Mesothelial cell of epicardium (in vitro differentiated cells): Measurements from ENCODE around the gene GALP. TPM values are rescaled to one million over a fixed set of nuclear protein-coding genes. Genes with fewer than 3 reads are reported as not detected.

ENCODE experiments used
- DNase-seq, 2 experiments: peaks; one replicate each; pipeline ENCODE4 v3.0.0; 2021; ENCODE audit warnings: low spot score in 2 of 2; ENCODE audit not compliant: unreplicated experiment in 2 of 2
- H3K27ac Mint-ChIP-seq: 2 replicates; pipeline ENCODE4 v1.8.0; 2021; ENCODE audit warnings: mixed read lengths
- H3K27me3 Mint-ChIP-seq: 2 replicates; pipeline ENCODE4 v1.8.0; 2021; ENCODE audit warnings: low read depth, mixed read lengths
- H3K36me3 Mint-ChIP-seq: 2 replicates; pipeline ENCODE4 v1.8.0; 2021; ENCODE audit warnings: mixed read lengths
- H3K4me1 Mint-ChIP-seq: 2 replicates; pipeline ENCODE4 v1.8.0; 2021; ENCODE audit warnings: mixed read lengths
- H3K4me3 Mint-ChIP-seq: 2 replicates; pipeline ENCODE4 v1.8.0; 2021; ENCODE audit warnings: mild to moderate bottlenecking, moderate library complexity, mixed read lengths
- H3K9me3 Mint-ChIP-seq: 2 replicates; pipeline ENCODE4 v1.8.0; 2021; ENCODE audit warnings: mixed read lengths
- CTCF ChIP-seq: fragments of 200-600 bp; sonication (generic); IDR thresholded peaks from one replicate; pipeline ENCODE4 v1.5.0; 2021; ENCODE audit warnings: antibody characterized with exemption; ENCODE audit not compliant: unreplicated experiment
- total RNA-seq: library from RNA; stranded (reverse); gene quantifications from 3 replicates; pipeline ENCODE4 v1.2.1, GENCODE V29; 2021

The GALP gene
- total RNA-seq, 1 donor from 2014 or later, result not detected

GRCh38 chr19:56176881-56177280 is 1.1 kb downstream of the GALP start:
- Mint-ChIP-seq H3K4me1 (no peaks in the 10 kb centered on the region), H3K4me3 (no peak overlapping the region), H3K27ac (no peak overlapping the region), H3K36me3 (no peaks in the 10 kb centered on the region), H3K9me3 (no peaks in the 10 kb centered on the region), H3K27me3 (peaks cover 21% of the 10 kb centered on the region)
- TF ChIP-seq CTCF, result no peak
- DNase-seq, result no peak

GRCh38 chr19:56177564-56178243 is 1.9 kb downstream of the GALP start:
- TF ChIP-seq CTCF, result no peak
- no peak for DNase-seq
- no peak overlapping the region for H3K4me3 Mint-ChIP-seq
- no peaks in the 10 kb centered on the region for H3K36me3 Mint-ChIP-seq
- peaks cover 20% of the 10 kb centered on the region for H3K27me3 Mint-ChIP-seq
- H3K4me1 Mint-ChIP-seq, result no peaks in the 10 kb centered on the region
- H3K27ac Mint-ChIP-seq, result no peak overlapping the region
- H3K9me3 Mint-ChIP-seq, result no peaks in the 10 kb centered on the region

- Mint-ChIP-seq H3K27me3 (peaks cover 6% of the 10 kb centered on the region), H3K36me3 (no peaks in the 10 kb centered on the region)
Measured at GRCh38 chr19:56189785-56190184, 14.0 kb downstream of the GALP start.

GRCh38 chr19:56191115-56191514 is 15.3 kb downstream of the GALP start:
- Mint-ChIP-seq H3K27me3 (peaks cover 6% of the 10 kb centered on the region), H3K36me3 (no peaks in the 10 kb centered on the region), H3K4me3 (no peak overlapping the region), H3K4me1 (no peaks in the 10 kb centered on the region), H3K9me3 (no peaks in the 10 kb centered on the region), H3K27ac (no peak overlapping the region)
- DNase-seq, result no peak
- TF ChIP-seq CTCF, result no peak

More at GRCh38 chr19:56189785-56190184, 14.0 kb downstream of the GALP start:
- Mint-ChIP-seq H3K4me1 (no peaks in the 10 kb centered on the region), H3K4me3 (no peak overlapping the region), H3K27ac (no peak overlapping the region), H3K9me3 (no peaks in the 10 kb centered on the region)
- no peak for DNase-seq
- no peak for TF ChIP-seq CTCF

- Mint-ChIP-seq H3K9me3 (no peaks in the 10 kb centered on the region), H3K27ac (no peak overlapping the region), H3K4me3 (no peak overlapping the region), H3K27me3 (peaks cover 6% of the 10 kb centered on the region), H3K4me1 (no peaks in the 10 kb centered on the region), H3K36me3 (no peaks in the 10 kb centered on the region)
- no peak for TF ChIP-seq CTCF
- no peak for DNase-seq
Measured at GRCh38 chr19:56191711-56192110, 15.9 kb downstream of the GALP start.
